Stimulated activated CD4-positive, alpha-beta T cell treated with anti-CD3 and anti-CD28 coated beads, Interleukin-2, amount 100 ng/mL, for 48 hours (primary cell): ENCODE measurements around the gene NDOR1.

ENCODE experiments used
- DNase-seq, 2 donors: peaks; one replicate each; pipeline ENCODE4 v3.0.0-alpha.2; 2020

NDOR1 gene

DNA sequence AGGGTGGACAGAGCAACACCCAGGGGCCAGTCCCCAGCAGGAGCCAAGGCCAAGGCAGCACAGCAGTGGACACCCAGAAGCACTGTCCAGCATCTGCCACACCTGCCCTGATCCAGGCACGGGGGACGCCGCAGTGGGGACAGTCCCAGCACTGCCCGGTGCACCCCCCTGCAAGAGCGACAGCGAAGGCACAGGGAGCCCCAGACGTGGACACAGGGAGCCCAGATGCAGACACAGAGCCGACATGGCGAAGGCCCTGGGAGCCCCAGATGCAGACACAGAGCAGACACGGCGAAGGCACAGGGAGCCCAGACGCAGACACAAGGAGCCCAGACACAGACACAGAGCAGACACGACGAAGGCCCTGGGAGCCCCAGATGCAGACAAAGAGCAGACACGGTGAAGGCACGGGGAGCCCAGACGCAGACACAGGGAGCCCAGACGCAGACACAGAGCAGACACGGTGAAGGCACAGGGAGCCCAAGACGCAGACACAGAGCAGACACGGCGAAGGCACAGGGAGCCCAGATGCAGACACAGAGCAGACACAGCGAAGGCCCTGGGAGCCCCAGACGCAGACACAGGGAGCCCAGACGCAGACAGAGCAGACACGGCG lies 21.4 kb upstream of the NDOR1 start:
- DNase-seq, result no peak

GRCh38 chr9:137184881-137185660 lies 20.4 kb upstream of the NDOR1 start:
- DNase-seq, result no peak

GRCh38 chr9:137185921-137186320 lies 19.6 kb upstream of the NDOR1 start:
- DNase-seq, result no peak

GRCh38 chr9:137186385-137186784 lies 19.1 kb upstream of the NDOR1 start:
- DNase-seq, result no peak

DNA sequence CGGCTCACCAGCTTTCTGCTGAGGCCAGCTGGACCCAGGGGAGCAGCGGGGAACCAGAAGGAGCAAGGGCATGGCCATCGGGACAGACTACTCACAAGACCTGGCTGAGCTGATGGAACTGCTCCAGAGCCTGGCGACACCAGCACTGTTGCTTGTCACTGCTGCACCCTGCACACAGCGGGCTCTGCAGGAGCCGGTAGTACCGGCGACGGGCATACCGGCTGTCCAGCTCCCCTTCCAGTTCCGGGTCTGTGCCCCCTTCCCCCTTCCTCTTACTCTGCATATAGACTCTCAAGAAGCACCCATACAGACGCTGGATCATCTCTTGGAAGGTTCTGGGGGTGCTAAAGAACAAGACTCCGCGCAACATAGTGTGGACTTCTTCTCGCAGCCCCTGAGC lies 18.1 kb upstream of the NDOR1 start:
- no peak for DNase-seq

- no peak for DNase-seq
Observed at GRCh38 chr9:137188086-137188489, 17.4 kb upstream of the NDOR1 start.

- peak; percentile 96 to 97 for DNase-seq
Observed at GRCh38 chr9:137188490-137189296, 16.8 kb upstream of the NDOR1 start, which contains the start of the genes ANAPC2 and SSNA1. Gene ANAPC2, minus strand, starts transcription at chr9:137188560. Its CDS starts 28 bp downstream, at chr9:137188532. Gene SSNA1, plus strand, starts transcription at chr9:137188676. Its CDS starts 51 bp downstream, at chr9:137188727.

DNA sequence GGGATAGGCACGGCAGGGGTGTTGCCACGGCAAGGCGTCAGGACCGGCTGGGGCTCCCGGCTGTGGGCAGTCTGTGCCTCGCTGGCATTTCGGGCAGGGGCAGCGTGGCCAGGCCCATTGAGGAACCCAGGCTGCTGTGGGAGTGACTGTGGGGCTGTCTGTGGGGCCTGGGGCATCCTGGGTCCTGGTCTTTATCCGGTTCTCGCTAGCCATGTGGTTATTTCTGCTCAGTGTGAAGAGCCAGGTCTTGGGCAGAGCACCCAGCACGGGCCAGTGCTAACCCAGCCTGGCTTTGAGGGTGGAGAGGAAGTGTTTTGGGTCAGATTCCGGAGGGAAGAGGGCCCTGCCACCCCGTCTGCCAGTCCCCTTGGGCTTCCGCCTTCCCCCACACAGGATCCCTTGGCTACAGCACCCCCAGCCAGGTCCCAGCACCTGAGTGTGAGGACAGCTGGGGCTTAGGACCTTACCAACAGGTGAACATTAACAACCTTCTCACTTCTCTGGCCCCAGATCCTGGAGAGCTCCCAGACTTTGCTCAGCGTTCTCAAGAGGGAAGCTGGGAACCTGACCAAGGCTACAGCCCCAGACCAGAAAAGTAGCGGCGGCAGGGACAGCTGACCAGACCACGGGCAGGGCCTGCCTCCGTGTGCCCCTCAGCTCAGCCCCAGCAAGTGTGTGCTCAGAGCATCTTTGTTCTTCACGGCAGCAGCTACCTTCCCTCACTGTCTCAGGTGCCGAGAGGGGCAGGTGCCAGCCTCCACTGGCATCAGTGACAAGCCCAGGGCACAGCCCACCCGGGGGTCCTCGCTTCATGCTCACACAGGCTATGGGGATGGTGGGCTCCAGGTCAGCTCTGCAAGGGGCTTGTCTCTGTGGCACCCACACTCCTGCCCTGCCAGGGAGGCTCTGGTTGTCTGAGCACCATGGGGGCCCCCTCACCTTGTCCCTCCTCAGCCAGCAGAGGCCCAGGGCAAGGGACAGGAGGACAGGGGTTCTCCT lies 15.9 kb upstream of the NDOR1 start:
- DNase-seq, result no peak

- DNase-seq, result no peak
Observed at GRCh38 chr9:137190315-137190856, 15.1 kb upstream of the NDOR1 start.

GRCh38 chr9:137191245-137191644 lies 14.3 kb upstream of the NDOR1 start:
- DNase-seq, result no peak

DNA sequence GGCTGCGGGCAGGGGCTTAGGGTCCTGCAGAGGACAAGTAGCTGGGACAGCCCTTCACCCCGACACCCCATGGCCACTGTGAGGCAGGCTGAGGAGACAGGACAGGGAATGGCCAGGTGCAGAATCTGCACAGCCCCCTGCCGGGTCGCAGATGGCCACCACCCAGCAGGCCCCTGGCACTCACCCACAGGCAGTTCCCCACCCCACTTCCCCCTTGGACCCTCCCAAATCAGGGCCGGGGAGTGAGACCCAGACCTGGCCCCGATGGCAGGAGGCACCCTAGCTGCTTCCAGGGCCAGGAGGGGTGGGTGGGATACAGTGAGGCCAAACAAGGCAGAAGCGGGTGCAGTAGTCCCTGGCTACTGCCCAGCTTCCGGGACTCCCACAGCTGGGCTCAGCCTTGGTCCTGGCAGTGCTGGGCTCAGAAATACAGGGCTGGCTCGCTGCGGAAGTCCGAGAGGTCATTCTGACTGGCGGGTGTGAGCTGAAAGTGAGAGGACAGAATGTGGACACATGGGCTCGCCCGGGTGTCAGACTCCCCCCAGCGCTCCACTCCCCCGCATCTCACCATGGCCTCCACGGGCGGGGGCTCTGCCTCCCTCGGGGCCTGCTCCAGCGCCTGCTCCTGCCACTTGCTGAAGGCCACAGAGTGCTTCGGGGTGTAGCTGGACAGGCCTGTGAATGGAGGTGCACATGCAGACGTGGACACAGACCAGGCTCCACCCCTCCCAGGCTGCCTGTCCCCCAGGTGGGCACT lies 13.6 kb upstream of the NDOR1 start:
- no peak for DNase-seq

DNA sequence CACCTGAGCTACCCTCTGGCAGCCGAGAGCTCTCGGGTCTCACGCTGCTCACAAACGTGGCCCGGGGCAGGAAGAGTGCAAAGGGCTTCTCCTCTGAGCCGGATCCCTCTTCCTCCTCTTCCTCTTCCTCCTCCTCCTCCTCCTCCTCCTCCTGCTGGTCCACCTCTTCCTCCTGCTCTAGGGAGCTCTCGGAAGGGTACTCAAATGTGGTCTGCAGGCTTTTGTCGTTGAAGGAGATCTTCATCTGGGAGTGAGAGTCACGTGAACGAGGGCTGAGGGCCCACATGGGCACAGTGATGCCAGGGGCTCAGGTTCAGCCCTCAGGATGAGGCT lies 13.1 kb upstream of the NDOR1 start:
- DNase-seq, result no peak

DNA sequence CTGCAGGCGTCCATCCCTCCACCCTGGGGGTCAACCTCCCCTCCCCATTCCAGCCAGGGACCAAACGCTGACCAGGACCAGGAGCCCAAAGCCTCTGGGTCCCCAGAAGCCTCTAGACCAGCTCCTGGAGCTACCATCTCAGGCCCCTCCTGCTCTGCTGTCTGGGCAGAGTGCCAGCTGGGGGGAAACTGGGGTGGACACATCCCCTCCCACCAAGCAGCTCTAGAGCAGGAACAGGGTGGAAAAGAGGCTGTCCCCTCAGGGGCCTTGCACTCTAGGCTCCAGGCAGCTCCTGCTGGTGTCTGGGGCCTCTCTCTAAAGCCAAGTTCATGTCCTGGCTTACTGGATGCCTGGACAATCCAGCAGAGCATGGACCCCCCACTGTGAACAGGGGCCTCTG lies 12.6 kb upstream of the NDOR1 start:
- DNase-seq, result no peak

GRCh38 chr9:137193771-137194170 lies 11.7 kb upstream of the NDOR1 start:
- no peak for DNase-seq

- no peak for DNase-seq
Observed at GRCh38 chr9:137194388-137194787, 11.1 kb upstream of the NDOR1 start.

DNA sequence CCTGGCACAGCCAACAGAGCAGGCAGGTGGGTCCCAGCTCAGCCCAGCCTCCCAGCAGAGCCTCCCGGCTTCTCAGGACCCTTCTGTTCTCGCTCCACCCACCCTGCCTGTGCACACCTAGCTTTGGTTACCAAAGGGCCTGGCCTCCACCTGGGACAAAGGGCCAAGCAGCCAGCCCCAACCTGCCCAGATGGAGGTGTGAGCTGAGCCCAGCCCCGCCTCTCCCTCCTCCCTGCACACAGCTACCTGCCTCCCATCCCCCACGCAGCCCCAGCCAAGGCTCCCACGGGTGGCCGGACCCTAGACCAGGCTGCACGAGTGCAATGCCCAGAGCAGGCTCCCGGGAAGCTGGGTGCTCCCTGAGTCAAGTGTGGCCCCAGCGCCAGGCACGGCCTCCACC lies 10.6 kb upstream of the NDOR1 start:
- no peak for DNase-seq

- no peak for DNase-seq
Observed at GRCh38 chr9:137195525-137196220, 9.8 kb upstream of the NDOR1 start.

DNA sequence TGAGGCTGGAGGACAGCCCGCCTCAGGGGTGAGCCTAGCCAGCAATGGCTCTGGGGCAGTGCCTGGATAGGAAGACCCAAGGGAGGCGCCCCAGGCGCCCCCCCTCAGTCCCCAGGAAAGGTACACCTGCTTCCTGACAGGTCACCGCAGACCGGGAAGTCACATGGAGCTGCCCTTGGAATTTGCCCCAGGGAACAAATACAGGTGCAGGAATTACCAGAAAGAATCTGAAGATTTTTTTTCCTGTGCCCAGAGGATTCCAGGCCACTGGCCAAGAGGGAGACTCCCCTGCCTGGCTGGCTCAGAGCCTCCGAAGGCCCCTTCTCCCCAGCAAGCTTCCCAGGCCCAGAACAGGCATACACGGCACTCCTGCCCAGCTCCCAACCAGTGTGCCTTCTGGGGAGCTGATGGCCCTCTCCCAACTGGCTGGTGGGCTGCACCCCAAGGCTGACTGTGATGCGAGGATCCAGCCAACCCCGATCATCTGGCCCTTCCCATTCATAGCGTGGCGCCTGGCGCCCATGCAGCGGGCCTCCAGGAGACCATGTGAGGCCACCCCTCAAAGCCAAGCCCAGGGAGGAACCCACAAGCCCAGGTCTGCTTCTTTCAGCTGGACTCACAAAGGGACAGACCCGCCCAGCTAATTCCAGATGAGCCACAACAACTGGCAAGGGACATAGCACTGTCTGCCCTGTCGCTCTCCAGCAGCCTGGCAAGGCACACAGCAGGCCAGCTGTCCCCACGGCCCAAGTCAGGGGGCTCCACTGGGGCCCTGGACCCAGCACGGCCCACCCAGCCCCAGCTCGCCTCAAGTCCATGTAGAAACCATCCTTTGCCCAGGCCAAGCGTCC lies 7.2 kb upstream of the NDOR1 start:
- no peak for DNase-seq

DNA sequence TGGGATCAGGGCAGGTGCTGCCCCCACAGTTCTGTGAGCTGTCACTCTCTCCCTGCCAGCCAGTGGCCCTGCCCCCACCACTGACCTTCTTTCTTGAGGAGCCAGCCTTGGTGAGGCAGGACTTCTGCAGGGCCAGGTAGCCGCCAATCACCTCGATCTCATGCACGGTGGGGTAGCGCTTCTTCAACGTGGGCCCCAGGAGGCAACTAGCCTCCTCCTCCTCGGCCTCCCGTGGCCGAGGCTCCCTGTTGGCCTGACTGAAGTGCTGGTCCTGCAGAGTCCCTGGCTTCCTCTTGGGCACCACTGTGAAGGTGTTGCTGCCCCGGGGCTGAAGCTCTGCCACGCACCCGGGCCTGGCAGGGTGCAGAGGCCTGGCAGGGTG lies 6.6 kb upstream of the NDOR1 start:
- DNase-seq, result no peak
